PFSK-1 (cell line): ENCODE measurements around the gene HUS1B.

ENCODE experiments used
- POLR2AphosphoS5 ChIP-seq: IDR thresholded peaks from 2 replicates; pipeline ENCODE4 v1.6.1; 2012; ENCODE audit warnings: low read depth, mild to moderate bottlenecking, control low read depth, low read length, moderate library complexity
- REST ChIP-seq, 2 experiments: IDR thresholded peaks; 2 replicates each; pipeline versions ENCODE4 v1.6.1 to v1.8.0; 2011 to 2012; ENCODE audit warnings: low read depth in 2 of 2, low read length in 2 of 2, control low read depth in 1 of 2, inconsistent platforms in 1 of 2, mild to moderate bottlenecking in 1 of 2, moderate library complexity in 1 of 2; ENCODE audit not compliant: insufficient read depth in 1 of 2

GRCh38 chr6:633611-634010, 23.3 kb downstream of the HUS1B start:
- no peak for TF ChIP-seq POLR2AphosphoS5
- TF ChIP-seq REST (IDR thresholded peaks at IDR 0.05; ENCODE audit: insufficient read depth in 1 of 2, low read depth in 2 of 2, low read length in 2 of 2), result no peak
